Measurements from ENCODE around the gene PWWP2B.

The PWWP2B gene

DNA sequence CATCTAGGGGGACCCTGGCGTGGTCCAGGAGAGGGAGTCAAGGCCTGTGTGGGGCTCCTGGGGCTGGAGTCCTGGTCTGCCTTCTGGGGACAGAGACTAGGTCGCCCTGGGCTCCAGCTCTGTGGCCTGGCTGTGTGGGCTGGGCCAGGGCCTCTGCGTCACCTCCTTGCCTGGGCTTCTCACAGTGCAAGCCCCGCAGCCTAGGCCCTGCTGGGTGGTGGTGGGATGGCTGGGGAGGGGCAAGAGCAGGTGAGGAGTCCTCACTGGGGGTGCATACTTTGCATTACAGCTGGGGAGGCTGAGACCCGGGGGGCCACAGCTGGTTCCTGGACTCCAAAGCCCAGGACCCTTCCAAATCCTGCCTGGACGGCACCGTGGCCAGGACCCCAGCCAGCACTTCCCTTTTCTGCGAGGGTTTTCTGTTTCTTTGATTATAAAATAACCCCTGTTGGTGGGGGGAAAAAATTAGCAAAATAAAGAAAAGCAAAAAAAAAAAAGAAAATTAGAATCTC is 23.5 kb downstream of the PWWP2B start:
- DNase-seq: peak in 1 of 2 donors; percentile 37

DNA sequence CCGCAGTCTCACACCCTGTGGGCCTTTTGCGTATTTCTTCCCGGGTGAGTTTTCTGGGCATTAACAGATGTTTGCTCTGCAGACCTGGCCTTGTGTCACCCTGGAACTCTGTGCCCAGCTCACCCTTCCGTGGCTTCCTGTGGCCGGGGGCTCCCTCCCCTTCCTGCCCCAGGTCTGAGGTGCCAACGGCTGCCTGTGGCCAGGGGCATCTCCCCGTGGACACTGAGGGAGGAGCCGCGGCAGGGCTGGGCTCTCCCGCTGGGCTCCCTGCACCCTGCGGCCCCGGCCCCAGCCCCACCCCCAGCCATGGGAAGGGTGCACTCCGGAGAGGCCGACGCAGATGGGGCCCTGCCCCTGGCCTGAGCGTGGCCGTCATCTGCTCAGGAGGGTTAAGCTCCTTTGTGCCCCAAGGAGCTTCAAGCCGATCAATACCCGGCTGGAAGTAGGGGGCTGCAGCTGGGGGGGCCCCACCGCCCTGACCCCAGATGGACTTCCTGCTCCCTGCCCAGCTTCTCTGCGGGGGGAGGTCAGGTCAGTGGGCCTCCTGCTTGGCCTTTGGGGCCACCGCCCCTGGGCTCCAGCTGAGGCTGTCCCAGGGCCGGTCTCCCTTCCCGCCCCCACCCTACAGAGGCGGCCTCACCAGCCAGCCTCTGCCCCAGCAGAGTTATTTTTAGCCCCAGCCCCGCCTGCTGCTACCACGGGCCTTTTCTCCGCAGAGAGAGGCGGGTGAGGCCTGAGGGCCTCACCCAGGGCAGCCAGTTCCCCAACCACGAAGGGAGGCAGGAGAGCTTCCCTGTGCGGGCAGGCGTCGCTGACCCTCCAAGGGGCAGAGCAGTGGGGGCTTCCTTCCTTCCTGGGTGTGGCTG is 24.2 kb downstream of the PWWP2B start:
- DNase-seq: peak; percentile 52 to 62

DNA sequence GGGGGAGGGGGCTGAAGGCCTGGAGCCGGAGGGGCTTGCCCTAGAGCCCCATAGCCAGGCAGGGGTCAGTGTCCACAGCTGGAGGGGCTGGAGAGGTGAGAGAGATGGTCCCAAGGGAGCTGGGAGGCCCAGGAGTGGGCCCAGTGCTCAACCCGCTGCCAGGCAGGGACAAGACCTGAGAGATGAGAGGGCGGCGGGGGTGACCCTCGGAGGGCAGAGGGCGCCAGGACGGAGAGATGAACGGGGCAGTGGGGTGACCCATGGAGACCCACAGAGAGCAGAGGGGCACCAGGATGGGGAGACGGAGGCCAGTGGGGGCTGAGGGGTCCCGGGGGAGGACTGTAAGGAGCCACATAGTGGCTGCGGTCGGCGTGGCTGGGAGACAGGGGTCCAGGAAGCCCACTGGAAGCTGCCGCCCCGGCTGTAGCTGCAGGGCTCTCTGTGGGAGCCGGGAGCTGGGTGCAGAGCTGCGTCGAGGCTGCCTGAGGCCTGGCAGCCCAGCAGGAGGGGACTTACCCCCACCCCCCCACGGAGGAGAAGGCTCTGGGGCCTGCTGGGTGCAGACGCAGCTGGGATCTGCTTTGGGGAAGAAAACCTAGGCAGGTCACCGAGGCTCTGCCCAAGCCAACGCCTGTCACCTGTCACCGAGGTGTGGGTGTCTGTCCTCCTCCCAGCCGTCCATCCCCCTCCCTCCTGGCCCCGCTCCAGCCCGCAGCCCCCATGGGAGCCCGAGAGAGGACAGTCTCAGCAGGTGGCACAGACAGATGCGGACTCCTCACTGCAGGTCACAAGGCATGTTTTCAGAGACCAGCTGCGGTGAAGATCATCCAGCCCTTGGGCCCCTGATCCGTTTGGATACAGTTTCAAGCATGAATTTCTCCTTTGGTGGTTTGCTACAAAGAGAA is 25.1 kb downstream of the PWWP2B start:
- peak in 1 of 2 donors; percentile 15 for DNase-seq

DNA sequence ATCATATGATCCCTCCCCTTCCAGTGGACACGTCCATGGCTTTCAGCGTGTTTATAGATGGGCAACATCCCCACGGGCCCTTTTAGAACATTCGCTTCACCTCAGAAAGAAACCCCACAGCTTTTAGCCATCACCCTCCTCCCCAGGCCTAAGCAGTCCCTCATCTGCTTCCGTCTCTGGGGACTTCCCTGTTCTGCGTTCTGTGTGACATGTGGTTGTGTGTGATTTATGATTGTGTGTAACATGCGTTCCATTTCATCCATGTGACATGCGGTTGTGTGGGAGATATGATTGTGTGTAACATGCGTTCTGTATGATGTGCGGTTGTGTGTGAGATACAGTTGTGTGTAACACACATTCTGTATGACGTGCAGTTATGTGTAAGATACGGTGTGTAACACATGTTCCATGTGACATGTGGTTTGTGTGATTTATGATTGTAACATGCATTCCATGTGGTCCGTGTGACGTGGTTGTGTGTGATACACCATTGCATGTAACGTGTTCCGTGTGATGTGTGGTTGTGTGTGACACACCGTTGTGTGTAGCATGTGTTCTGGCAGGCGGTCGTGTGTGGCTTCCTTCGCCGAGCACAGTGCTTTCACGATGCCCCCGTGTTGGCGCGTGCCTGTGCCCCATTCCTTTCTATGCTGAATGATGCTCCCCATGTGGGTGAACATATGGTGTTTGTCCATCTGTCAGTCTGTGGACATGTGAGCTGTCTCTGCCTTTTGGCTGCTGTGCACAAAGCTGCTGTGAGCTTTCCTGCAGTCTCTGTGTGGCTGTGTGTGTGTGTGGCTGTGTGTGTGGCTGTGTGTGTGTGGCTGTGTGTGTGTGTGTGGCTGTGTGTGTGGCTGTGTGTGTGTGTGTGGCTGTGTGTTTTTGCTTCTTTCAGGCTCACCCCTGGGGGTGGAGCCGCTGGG is 26.2 kb downstream of the PWWP2B start:
- DNase-seq: peak; percentile 12 to 96

DNA sequence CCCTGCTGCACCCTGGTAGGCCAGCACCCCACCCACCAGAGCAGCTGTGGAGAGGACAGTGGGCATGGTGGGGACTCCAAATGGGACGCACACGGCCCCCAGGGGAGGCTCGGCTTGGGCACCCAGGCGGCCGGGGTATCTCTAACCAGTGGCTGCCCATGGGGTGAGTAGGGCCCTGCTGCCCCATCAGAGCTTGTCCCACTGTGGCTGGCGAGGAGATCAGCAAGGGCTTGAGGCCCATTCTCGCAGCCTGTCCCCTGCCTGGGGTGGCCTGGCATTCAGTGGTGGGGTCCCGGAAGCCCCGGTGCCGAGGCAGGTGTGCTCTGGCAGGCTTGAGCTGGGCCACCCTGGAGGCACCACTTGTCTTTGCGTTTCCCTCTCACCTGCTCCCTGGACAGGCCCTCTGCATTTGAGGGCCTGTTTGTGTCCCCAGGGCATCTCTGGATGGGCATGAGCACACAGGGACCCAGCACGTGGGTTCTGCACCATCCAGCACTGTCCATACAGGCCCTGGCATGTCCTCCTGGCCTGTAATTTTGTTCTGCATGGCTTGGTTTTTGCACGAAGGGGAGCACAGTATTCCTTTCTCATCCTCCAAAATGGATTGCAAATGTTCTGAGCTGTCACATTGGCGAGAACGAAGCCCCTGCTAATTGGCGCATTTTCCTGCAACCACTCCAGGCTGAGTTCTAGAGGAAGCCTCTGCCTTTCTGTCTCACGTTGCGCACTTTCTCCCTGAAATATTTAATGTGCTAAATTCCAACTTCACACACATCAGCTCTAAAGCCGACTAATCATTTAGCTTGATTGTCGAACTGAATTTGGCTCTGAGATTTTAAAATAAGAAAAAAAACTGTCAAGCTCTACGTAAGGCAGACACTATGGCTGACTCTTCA is 27.2 kb downstream of the PWWP2B start:
- no peak for DNase-seq

DNA sequence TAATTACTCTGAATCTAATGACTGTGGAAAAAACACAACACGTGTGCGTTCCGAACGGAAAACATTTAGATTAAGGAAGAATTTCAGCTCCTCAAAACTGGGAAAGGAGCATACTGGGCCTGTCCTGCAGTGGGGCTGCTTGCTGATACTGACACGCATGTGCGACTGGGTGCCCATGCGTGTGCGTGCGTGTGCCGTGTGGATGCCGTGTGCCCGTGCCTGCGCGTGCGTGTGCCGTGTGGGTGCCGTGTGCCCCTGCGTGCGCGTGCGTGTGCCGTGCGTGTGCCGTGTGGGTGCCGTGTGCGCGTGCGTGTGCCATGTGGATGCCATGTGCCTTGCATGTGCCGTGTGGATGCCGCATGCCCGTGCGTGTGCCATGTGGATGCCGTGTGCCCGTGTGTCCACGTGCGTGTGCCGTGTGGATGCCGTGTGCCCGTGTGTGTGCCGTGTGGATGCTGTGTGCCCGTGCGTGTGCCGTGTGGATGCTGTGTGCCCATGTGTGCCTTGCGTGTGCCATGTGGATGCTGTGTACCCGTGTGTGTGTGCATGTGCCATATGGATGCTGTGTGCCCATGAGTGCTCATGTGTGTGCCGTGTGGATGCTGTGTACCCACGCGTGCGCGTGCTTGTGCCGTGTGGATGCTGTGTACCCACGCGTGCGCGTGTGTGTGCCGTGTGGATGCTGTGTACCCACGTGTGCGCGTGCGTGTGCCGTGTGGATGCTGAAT is 28.2 kb downstream of the PWWP2B start:
- no peak for DNase-seq

DNA sequence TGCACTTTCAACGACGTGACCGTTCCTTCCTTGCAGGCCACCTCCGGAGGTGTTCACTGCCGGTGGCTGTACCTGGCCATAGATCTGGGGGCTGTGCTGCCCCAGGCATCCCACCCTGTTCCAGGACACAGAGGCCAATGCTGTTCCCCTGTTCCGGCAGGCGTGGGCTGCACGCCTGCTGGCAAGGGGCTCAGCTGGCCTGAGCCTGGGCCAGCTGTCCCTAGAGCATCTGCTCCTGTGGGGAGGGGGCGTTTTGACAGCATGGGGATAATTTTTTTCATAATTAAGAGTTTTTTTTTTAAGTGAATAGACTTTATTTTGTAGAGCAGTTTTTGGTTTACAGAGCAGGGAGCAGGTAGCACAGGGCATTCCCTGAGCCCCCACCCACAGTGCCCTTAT is 28.8 kb downstream of the PWWP2B start:
- no peak for DNase-seq

DNA sequence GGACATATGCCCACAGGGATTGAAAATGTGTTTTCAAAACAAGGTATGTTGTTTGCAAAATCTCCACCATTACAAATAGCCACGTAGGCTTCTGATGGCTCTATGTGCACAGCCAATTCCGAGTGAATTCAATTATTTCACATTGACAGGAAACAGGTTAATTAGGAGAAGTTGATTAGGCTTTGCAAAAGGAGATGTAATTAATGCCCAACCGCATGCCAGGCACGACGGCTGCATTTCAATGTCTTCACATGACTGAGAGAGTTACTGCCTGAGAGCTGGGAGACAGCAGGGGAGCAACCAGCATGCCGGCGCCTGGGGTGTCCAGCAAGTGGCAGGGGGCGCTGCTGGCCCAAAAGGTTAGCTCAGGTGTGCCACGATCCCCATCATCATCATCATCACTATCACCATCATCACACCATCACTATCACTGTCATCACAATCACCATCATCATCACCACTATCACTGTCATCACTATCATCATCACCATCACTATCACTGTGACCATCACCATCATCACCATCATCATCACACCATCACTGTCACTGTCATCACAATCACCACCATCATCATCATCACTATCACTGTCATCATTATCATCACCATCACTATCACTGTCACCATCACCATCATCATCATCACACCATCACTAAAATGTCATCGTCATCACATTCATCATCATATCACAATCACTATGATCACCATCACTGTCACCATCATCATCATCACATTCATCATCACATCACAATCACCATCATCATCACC is 30.2 kb downstream of the PWWP2B start:
- no peak for DNase-seq

DNA sequence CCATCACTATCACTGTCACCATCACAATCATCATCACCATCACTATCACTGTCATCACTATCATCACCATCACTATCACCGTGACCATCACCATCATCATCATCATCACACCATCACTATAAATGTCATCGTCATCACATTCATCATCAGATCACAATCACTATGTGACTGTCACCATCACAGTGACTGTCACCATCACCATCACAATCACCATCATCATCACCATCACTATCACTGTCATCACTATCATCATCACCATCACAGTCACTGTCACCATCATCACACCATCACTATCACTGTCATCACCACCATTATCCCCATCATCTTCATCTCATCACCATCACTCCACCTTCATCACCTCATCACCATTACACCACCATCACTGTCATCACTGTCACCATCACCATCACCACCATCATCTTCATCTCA is 31.0 kb downstream of the PWWP2B start:
- no peak for DNase-seq

DNA sequence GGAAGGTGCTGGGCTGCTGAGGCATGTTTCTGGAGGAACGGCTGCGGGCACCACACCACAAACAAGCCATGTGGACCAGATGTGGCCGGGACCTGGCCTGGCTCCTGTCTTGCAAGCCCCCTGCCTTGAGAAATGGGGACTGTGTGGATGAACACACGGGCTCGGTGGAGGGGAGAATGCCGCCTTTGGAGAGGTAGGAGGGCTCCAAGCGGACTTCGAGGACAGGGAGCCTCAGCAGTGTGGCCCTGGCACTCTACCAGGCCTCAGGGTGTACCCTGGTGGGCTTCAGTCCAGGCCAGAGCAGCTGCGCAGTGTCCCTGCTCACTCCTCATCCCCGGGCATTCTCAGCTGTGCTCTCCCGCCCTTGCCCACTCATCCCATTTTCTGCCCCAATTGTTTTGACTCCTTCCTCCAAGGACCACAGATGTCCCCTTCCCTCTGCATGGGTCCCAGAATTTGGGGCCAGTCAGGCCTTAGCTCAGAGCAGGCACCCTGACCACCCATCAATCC is 31.5 kb downstream of the PWWP2B start:
- DNase-seq: no peak

DNA sequence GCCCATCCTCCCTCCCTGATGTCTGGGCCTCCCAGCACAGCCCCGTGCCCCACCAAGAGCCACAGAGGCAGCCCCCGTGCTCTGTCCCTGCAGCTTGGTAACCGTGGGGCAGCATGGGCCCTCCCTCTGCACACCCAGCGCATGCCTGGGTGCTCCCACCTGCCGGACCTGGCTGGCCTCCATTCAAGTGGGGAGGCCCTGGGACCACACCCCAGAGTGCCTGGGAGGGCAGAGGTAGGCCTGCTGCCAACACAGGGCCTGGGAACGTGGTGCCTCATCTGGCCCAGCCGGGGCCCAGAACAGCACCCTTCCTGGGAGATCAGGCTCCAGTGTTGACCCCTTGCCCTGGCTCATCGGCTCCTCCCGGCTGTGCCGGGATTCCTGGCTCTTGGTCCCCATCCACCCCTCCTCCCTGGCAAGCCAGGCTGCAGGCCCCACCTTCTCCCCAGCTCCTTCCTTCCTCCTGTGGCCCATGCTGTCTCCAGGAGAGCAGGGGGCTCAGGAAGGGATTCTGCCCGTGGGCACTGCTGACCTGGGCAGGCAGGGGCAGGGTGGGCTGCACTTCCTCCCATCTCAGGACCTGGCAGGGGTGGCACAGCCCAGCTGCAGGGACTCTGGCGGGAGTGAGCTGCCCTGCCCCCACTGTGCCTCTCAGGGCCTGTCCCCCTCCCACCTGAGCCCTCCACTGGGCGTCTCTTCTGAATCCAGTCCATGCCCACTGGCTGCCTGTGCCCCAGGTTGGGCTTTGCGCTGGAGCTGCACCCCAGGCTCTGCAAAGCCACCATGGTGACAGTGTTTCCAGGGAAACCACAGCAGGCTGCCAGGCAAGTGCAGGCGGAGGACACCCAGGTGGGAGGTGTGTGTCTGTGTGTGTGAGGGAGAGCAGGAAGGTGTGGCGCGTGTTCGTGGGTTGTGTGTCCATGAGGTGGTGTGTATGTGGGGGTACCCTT is 32.6 kb downstream of the PWWP2B start:
- DNase-seq: no peak

DNA sequence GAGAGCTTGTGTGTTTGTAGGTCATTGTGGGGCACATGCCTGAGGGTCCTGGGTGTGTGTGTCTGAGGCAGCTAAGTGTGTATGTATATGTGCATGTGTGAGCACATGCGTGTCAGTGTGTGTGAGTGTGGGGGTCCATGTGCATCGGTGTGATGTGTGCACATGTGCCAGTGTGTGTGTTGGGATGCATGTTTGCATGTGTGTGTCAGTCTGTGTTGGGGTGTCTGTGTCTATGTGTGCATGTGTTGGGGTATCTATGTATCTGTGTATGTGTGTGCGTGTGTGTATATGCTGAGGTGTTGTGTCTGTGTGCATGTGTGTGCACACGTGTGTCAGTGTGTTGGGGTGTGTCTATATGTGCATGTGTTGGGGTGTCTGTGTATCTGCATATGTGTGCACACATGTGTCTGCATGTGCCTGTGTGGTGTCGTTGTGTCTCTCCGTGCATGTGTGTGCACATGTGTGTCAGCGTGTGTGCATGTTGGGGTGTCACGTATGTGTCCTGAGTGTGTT is 33.3 kb downstream of the PWWP2B start:
- DNase-seq: no peak

DNA sequence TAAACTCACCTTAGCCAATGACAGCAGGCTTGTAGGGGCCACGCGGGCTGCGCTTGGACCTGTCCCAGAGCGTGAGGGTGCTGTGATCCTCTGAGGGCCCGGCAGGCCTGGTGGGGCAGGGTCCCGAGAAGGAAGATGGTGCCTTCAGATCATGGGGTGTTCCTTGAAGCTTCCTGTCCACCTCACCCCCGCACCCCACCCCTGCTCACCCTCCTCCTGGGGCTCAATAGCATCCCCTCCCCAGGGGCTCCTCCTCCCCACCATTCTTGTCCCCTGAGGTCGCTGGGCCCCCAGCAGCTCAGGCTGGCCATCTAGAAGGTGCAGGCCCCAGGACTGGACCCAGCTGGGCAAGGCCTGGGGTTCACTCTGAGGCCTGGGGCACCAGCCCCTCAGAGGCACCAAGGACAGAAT is 33.9 kb downstream of the PWWP2B start:
- no peak for DNase-seq

DNA sequence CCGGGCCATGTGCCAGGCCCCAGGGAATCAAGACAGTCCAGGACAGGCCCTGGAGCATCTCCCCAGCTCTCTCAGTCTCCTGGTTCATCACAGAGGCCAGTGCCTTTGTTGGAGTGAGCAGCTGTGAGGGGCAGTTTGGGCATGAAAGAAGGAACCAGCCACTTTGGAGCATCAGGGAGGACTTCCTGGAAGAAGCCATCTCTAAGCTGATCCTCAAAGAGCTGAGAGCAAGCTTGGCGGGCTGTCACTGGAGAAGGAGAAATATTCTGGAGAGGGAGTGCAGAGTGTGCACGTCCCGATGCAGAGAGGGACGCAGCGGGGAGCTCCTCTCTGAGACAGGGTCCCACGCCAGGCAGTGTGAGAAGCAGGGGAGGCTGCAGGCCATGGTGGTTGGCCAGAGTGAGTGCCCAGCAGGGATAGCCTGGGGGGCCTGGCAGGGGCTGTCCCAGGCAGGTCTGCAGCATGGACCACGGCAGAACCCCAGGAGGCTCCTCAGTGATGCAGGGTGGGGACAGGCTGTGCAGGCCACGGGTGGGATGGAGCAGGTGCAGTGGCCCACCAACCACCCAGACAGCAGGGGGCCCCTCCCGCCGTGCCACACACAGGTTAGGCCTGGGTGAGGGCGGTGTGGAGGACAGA is 34.7 kb downstream of the PWWP2B start:
- no peak for DNase-seq

DNA sequence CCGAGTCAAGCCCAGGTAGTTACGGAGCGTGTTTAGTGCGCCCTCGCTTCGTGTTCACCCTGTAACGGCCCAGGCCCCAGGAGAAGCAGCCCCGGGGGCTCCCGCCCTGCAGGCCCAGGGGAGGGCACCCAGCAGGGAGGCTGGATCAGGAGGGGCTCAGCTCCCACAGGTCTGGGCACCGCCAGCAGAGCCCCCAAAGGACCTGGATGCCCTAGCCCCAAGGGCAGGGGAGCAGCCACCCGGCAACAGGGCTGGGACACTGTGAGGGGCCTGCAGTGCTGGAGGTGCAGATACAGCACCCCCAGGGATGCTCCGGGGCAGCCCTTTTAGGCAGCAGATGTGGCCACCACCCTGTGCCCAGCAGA is 35.2 kb downstream of the PWWP2B start:
- DNase-seq: no peak

DNA sequence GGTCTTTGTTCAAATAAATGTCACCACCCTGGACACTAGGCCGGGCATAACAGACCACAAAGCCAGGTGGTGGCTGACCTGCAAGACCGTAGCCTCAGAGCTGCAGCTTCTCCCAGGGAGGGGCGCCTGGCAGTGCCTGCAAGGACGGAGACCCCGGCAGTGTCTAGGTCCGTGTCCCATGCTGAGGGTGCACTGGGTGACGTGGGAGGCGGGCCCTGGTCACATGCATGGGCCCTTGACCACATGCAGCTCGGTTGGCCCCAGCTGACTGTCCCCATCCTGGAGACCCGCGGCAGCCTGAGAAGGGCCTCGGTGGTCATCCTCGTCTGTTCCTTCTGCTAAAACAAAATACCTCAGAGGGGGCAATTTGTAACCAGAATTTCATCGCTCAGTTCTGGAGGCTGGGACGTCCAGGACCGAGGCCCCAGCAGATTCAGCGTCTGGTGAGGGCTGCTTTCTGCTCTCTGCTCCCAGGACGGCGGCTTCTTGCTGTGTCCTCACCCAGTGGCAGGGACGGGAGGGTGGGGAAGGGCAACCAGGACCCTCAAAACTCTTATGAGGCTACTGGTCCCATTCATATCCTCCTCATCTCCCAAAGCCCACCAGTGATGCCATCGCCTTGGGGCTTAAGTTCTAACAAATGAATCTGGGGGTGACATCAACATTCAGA is 36.8 kb downstream of the PWWP2B start:
- DNase-seq: no peak

DNA sequence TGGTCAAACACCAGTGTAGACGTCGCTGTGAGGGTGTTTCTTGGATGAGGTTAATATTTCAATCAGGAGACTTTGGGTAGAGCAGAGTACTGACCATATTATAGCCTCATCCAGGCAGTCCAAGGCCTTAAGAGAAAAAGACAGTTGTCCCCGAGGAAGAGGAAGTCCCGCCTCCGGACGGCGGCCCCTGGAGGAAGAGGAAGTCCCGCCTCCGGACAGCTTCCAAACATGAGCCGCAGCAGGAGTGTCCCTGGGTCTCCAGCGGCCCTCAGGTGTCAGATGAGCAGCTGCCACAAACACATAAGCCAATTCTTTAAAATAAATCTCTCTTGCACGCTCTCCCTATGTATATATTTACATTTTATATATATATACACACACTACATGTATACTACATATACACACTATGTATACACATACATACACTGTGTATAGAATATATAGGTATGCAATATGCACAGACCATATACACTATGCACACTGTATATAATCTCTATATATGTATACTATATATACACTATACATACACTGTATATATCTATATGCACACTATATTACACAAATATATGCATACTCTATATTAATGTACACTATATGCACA is 37.5 kb downstream of the PWWP2B start:
- peak; percentile 23 to 35 for DNase-seq
